ENCODE data around the gene CYP2W1.
"Not testable (repeated sequence)": the region's sequence is repeated elsewhere in the genome, so short reads cannot be mapped to it uniquely, and the experiment has no call there.

The CYP2W1 gene

DNA sequence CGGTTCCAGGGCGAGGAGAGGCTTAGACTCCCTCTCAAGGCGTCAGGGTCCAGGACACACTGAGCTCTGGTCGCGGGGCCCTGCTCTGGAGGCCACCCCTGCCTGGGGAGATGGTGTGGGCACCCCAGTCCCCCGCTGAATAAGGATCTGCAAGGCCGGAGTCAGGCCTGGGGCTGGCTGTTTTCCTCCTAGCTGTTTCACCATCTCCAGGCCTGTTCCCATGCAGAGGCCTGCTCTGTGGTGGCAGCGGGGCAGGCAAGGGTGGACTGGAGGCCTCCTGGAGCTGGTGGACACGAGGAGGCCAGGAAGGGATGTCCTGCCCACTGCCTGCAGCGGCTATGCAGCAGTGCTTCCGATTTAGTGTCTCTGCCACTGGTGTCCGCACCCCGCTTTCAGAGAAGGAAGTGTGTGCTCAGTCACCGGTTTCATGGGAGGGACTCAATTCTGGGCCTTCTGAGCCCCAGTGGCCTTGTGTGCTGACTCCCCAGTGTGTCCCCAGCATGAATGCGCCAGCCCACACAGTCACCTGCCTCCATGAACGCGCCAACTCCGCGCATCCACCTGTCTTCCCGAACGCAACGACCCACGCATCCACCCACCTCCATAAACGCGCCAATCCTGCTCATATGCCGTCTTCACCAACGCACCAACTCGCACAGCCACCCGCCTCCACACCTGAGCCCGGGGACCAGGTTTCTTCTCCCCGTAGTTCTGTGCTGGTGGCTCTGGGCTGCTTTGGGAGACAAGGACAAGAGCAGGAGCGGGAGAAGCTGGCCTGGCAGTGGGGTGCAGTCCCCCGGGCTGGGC is 46.9 kb downstream of the CYP2W1 start:
- no peak for FAIRE-seq

DNA sequence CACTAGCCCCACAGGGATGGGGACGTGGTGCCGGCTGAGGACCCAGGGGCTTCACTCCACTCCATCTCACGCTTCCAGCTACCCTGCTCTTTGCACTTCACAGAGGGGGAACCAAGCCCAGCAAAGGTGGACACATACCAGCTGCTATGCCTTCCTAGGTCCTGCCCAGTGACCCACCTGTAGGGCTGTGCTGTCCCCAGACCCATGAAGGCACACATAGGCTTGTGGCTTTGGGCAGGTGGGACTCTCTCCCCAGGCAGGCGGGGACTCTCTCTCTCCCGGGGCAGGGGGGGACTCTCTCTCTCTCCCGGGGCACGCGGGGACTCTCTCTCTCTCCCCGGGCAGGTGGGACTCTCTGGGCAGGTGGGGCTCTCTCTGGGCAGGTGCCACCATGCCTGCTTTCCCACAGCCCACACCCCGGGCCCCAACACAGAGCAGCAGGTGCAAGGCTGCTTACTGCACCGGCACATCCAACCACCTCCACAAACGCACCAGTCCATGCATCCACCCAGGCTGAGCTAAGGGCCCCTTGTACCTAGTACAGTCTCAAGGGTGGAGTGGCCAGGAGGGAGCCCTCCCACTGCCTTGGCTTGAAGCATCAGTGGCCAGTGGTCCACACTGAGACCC is 47.6 kb downstream of the CYP2W1 start:
- no peak for FAIRE-seq

DNA sequence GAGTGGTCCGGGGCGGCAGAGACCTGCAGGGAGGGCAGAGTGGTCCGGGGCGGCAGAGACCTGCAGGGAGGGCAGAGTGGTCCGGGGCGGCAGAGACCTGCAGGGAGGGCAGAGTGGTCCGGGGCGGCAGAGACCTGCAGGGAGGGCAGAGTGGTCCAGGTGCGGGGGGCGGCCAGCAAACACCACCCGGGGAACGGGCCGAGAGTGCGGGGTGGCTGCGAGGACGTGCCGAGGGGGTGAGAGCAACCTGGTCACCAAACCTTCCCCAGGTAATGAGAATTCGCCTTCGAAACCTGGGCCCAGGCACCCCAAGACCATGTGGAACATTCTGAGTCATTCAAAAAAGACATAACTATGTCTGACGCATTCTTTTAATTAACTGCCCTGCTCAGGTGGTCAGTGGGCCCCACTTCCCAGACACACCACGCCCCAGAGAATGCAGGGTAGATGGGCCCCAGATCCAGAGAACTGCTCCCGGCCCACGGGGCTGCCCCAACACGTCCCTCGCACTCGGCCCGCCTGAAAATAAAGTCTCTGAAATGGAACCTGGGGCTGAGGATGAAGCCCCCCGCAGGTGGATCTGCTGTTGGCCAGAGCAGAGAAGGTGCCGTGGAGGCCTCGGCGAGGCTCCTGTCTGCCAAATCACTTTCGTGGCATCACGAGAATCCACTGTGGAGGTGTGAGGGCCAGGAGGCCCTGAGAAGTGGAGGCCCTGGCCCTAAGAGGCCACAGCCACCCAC is 48.9 kb downstream of the CYP2W1 start:
- FAIRE-seq = no peak

DNA sequence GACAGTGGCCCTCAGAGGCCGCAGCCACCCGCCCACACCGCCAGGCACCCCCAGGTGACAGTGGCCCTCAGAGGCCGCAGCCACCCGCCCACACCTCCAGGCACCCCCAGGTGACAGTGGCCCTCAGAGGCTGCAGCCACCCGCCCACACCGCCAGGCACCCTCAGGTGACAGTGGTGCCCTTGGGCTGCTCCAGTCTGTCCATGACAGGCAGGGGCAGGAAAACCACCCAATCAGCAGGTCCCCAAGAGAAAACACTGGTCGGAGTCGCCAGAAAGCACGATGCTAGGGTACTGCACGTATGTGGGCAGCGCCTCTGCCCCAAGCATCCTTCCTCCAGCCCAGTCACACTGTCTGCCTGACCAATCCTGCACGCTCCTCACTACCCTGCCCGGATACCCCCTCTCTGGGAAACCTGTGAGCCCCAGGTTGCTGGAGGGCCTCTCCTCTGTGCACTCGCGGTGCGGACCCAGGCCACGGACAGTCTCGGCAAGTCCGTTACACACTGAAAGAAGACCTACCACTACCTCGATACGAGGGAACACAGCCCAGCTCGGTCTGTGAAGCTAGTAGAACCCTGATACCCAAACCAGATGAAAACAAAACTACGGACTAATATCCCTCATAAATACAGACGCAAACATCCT is 49.7 kb downstream of the CYP2W1 start:
- no peak for FAIRE-seq

DNA sequence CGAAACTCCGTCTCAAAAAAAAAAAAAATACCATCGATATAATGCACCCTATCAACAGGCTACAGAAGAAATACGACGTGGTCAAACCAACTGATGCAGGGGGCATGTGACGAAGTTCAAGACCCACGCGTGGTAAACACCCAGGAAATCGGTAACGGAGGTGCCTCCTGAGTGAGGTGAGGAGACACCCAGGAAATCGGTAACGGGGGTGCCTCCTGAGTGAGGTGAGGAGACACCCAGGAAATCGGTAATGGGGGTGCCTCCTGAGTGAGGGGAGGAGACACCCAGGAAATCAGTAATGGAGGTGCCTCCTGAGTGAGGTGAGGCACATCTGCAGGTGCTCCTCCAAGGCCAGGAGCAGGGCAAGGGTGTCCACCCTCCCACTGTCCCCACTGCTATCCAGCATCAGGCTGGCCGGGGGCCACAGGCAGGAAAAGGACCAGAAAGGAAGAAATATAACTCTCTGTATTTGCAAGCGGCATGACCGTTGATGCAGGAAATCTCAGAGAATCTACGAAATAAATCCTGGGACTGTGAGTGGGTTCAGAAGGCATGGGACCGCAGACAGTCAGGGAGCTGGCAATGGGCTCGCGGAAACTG is 50.7 kb downstream of the CYP2W1 start:
- no peak for FAIRE-seq

DNA sequence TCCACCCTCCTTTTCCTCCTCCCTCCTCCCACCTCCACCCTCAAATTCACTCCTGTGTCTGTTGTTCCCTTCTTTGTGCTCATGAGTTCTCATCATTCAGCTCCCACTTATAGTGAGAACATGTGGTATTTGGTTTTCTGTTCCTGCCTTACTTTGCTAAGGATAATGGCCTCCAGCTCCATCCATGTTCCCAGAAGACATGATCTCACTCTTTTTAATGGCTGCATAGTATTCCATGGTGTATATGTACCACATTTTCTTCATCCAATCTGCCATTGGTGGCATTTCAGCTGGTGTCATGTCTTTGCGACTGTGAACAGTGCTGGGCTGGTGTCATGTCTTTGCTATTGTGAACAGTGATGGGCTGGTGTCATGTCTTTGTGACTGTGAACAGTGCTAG is 51.8 kb downstream of the CYP2W1 start:
- FAIRE-seq = not testable (repeated sequence)

DNA sequence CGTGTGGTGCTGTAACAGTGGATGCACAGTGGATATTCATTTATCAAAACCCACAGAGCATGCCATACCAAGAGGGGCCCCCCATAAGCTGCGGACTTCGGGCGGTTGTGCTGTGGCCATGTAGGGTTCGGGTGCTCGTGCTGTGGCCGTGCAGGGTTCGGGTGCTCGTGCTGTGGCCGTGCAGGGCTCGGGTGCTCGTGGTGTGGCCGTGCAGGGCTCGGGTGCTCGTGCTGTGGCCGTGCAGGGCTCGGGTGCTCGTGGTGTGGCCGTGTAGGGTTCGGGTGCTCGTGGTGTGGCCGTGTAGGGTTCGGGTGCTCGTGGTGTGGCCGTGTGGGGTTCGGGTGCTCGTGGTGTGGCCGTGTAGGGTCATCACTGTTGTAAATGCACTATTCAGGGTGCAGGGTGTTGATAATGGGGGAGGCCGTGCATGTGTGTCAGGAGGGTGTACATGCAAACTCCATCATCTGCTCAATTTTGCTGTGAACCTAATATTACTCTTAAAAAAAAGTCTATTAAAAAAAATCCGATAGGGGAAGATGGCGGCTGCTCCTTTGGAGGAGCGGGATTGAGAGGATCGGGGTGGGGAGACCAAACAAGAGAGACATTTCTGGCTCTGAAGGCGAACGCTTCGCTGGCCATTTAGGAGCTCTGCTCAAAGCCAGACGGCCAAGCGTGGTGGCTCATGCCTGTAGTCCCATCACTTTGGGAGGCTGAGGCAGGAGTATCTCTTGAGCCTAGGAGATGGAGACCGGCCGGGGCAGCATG is 53.4 kb downstream of the CYP2W1 start:
- not testable (repeated sequence) for FAIRE-seq
